Activated B cell treated with CpG ODN at 0.5 μM for 24 hours (primary cell): ENCODE data around the gene EIF4E1B. TPM values are rescaled to one million over a fixed set of nuclear protein-coding genes. Genes with fewer than 3 reads are reported as not detected.

Experiments
- ATAC-seq: fragments of 200-7000 bp; cut with Tn5 transposase; one replicate; pipeline ENCODE4 v1.10.0; 2021; ENCODE audit warnings: low read depth, mild to moderate bottlenecking, moderate library complexity
- CTCF ChIA-PET: fragments of 350-600 bp; sonication (Branson Sonifier 250); formaldehyde crosslinking; loops from one replicate; lab custom pipeline; 2021; ENCODE audit warnings: antibody characterized with exemption; lab: Charles Lee
- POLR2A ChIA-PET: fragments of 350-600 bp; sonication (Branson Sonifier 250); formaldehyde crosslinking; loops from one replicate; lab custom pipeline; 2021; ENCODE audit warnings: antibody characterized with exemption; lab: Charles Lee
- DNase-seq: peaks from one replicate; pipeline ENCODE4 v3.0.0; 2022
- H3K27ac Mint-ChIP-seq: one replicate; pipeline ENCODE4 v1.8.0; 2020; ENCODE audit warnings: mixed read lengths
- H3K27me3 Mint-ChIP-seq: one replicate; pipeline ENCODE4 v1.8.0; 2021; ENCODE audit warnings: mixed read lengths
- H3K36me3 Mint-ChIP-seq: one replicate; pipeline ENCODE4 v1.8.0; 2021; ENCODE audit warnings: low read depth, mixed read lengths
- H3K4me1 Mint-ChIP-seq: one replicate; pipeline ENCODE4 v1.8.0; 2021; ENCODE audit warnings: mixed read lengths
- H3K4me3 Mint-ChIP-seq: one replicate; pipeline ENCODE4 v1.8.0; 2020; ENCODE audit warnings: mild to moderate bottlenecking, mixed read lengths
- H3K9me3 Mint-ChIP-seq: one replicate; pipeline ENCODE4 v1.8.0; 2020; ENCODE audit warnings: mixed read lengths
- CTCF ChIP-seq: fragments of 200-600 bp; IDR thresholded peaks from one replicate; pipeline ENCODE4 v1.8.0; 2022; ENCODE audit warnings: antibody characterized with exemption, mild to moderate bottlenecking
- intact Hi-C: fragments of 100-400 bp; cut with micrococcal nuclease; formaldehyde crosslinking; loops from one replicate; pipeline ENCODE4 v1.15.1; 2024
- total RNA-seq: library from RNA; stranded (reverse); gene quantifications from 2 replicates; pipeline ENCODE4 v1.2.3, GENCODE V29; 2022

The EIF4E1B gene
- total RNA-seq, 1 donor from 2014 or later: not detected

GRCh38 chr5:176626876-176627236 is 3.6 kb upstream of the EIF4E1B start:
- Mint-ChIP-seq H3K4me1 (peaks cover 32% of the 10 kb centered on the region), H3K27me3 (peaks cover 39% of the 10 kb centered on the region), H3K4me3 (no peak overlapping the region), H3K36me3 (no peaks in the 10 kb centered on the region), H3K9me3 (no peaks in the 10 kb centered on the region), H3K27ac (no peak overlapping the region)
- ATAC-seq (no peak), DNase-seq (no peak)
- intact Hi-C loops: no loop called here
- no peak for TF ChIP-seq CTCF
- ChIA-PET CTCF (no interaction called here), POLR2A (no interaction called here)

- no peak for TF ChIP-seq CTCF
- no peak for ATAC-seq
- no peak for DNase-seq
- ChIA-PET CTCF (no interaction called here), POLR2A (no interaction called here)
- no peaks in the 10 kb centered on the region for H3K9me3 Mint-ChIP-seq
- H3K4me1 Mint-ChIP-seq: peaks cover 33% of the 10 kb centered on the region
- no peak overlapping the region for H3K27ac Mint-ChIP-seq
- no peak overlapping the region for H3K4me3 Mint-ChIP-seq
- intact Hi-C loops: no loop called here
- peaks cover 34% of the 10 kb centered on the region for H3K27me3 Mint-ChIP-seq
- no peaks in the 10 kb centered on the region for H3K36me3 Mint-ChIP-seq
Measured at GRCh38 chr5:176627582-176627981, 2.9 kb upstream of the EIF4E1B start.

- CTCF ChIA-PET: interaction anchor here (2.9 kb wide), 1 partner anchor 18 kb away, joined by 15 read pairs; the partner anchor contains the start of gene TSPAN17
- Mint-ChIP-seq H3K4me3 (no peak overlapping the region), H3K4me1 (peaks cover 40% of the 10 kb centered on the region), H3K27ac (no peak overlapping the region), H3K9me3 (no peaks in the 10 kb centered on the region), H3K27me3 (peaks cover 34% of the 10 kb centered on the region), H3K36me3 (no peaks in the 10 kb centered on the region)
- no peak for ATAC-seq
- DNase-seq: no peak
- intact Hi-C loops: no loop called here
- POLR2A ChIA-PET: interaction anchor here (0.6 kb wide), 1 partner anchor 18 kb away, joined by 3 read pairs; no protein-coding TSS in a partner anchor
- TF ChIP-seq CTCF: no peak
Measured at GRCh38 chr5:176628406-176629228, 1.9 kb upstream of the EIF4E1B start.

GRCh38 chr5:176629317-176629852 is 1.1 kb upstream of the EIF4E1B start:
- peaks cover 27% of the 10 kb centered on the region for H3K27me3 Mint-ChIP-seq
- H3K4me3 Mint-ChIP-seq: peak overlapping the region; percentile 64

More at GRCh38 chr5:176629317-176629852, 1.1 kb upstream of the EIF4E1B start:
- intact Hi-C loops: no loop called here
- no peak for DNase-seq
- ChIA-PET POLR2A (interaction anchor here (0.6 to 2.7 kb wide), 5 partner anchors 12 to 31 kb away, joined by 3 to 29 read pairs (median 5); partner anchors contain the start of gene TSPAN17), CTCF (interaction anchor here (1.1 to 2.9 kb wide), 3 partner anchors 17 to 33 kb away, joined by 3 to 15 read pairs (median 10); partner anchors contain the start of gene TSPAN17)
- H3K27ac Mint-ChIP-seq: no peak overlapping the region
- ATAC-seq: no peak
- no peaks in the 10 kb centered on the region for H3K36me3 Mint-ChIP-seq
- no peaks in the 10 kb centered on the region for H3K9me3 Mint-ChIP-seq
- TF ChIP-seq CTCF: no peak
- H3K4me1 Mint-ChIP-seq: peaks cover 47% of the 10 kb centered on the region
